Psoas muscle (tissue), 8 donors: ENCODE measurements around the gene LSM7. TPM values are rescaled to one million over a fixed set of nuclear protein-coding genes. Genes with fewer than 3 reads are reported as not detected.
A peak's percentile ranks its signal among the peaks of the same experiment; 100 is the strongest.

ENCODE experiments used
- ATAC-seq, 4 donors: fragments of 200-7000 bp; cut with Tn5 transposase; one replicate each; pipeline ENCODE4 v1.9.1; 2020; ENCODE audit warnings: moderate library complexity in 3 of 4, mild to moderate bottlenecking in 2 of 4
- DNase-seq, 2 donors: peaks; one replicate each; pipeline ENCODE4 v3.0.0-alpha.2; 2020
- H3K27ac ChIP-seq: fragments of 200-600 bp; one replicate; pipeline ENCODE4 v1.8.0; 2022
- H3K27me3 ChIP-seq, 3 donors: fragments of 200-600 bp in 1 of 3; one replicate each; pipeline versions ENCODE4 v1.6.1 to v1.8.0; 2013 to 2022; ENCODE audit warnings: low read length in 2 of 3, mild to moderate bottlenecking in 2 of 3, moderate library complexity in 1 of 3; ENCODE audit not compliant: insufficient read depth in 3 of 3
- H3K36me3 ChIP-seq, 2 donors: fragments of 200-600 bp in 1 of 2; one replicate each; pipeline versions ENCODE4 v1.6.1 to v1.8.0; 2013 to 2022; ENCODE audit warnings: low read depth in 1 of 2, mild to moderate bottlenecking in 1 of 2, moderate library complexity in 1 of 2; ENCODE audit not compliant: insufficient read depth in 1 of 2
- H3K4me1 ChIP-seq: fragments of 200-600 bp; one replicate; pipeline ENCODE4 v1.8.0; 2022
- H3K4me3 ChIP-seq: fragments of 200-600 bp; one replicate; pipeline ENCODE4 v1.8.0; 2022; ENCODE audit warnings: mild to moderate bottlenecking
- H3K9me3 ChIP-seq: fragments of 200-600 bp; one replicate; pipeline ENCODE4 v1.8.0; 2022
- WGBS, 3 donors: extraction: QIAGEN DNeasy Blood & Tissue Kit; methylation state at CpG; one replicate each; pipeline versions ENCODE4 v1.1.6 to v1.1.7; 2013; 5-methylcytosine and 5-hydroxymethylcytosine counted together
- intact Hi-C, 2 donors: fragments of 100-400 bp; cut with DNase I; formaldehyde crosslinking; loops; one replicate each; pipeline versions ENCODE4 v1.11.0 to v1.14.2; 2022
- polyA plus RNA-seq, 3 donors: library from polyadenylated mRNA; stranded (reverse); fragments of 200-250 nt; gene quantifications; one replicate each; pipeline ENCODE4 v1.2.3, GENCODE V29; 2013
- total RNA-seq, 4 donors: library from RNA; stranded (reverse); fragmentation: NEBNext Ultra II Directional in 2 of 4; extraction: Animal tissue kit (Norgen Biotek cat#: 25700) in 2 of 4; gene quantifications; one replicate each; pipeline versions ENCODE4 v1.2.1 to v1.2.4, GENCODE V29; 2021 to 2023
- TF ChIP-seq, protein P1 (sequence below): fragments of 200-600 bp; IDR thresholded peaks from one replicate; pipeline ENCODE4 v1.8.0; 2022; ENCODE audit warnings: antibody characterized with exemption
- donor health status: healthy with polysubstance abuse.
- donor health status: DM: no; HTN: no; CAD: no; lungs with moderate emphysema.
- donor health status: Bipolar disorder and iron deficiency.
- donor health status: healthy.
- donor health status: DM: yes; HTN: yes; CAD: no.
- donor health status: DM: no; HTN: no; CAD: no.
- donor health status: DM: no; HTN: no; CAD: no.
- donor health status: DM: yes; HTN: yes; CAD: no.

Gene LSM7
- total and polyA plus RNA-seq, 7 donors = 42.2 to 323 (median 89.8) TPM

- no peaks in the 10 kb centered on the region for H3K9me3 ChIP-seq
- peak in 1 of 4 donors; percentile 11 for ATAC-seq
- H3K27ac ChIP-seq = no peak overlapping the region
- peak in 1 of 2 donors; percentile 9 for DNase-seq
- intact Hi-C loops = no loop called here
- peaks cover 0 to 49% of the 10 kb centered on the region in 2 donors for H3K36me3 ChIP-seq
- no peak overlapping the region for H3K4me3 ChIP-seq
- H3K4me1 ChIP-seq = no peaks in the 10 kb centered on the region
- 95 to 98% (median 95%) methylated on average over 15 to 17 of the region's 17 CpGs for WGBS, 3 donors
- TF ChIP-seq, protein P1, sequence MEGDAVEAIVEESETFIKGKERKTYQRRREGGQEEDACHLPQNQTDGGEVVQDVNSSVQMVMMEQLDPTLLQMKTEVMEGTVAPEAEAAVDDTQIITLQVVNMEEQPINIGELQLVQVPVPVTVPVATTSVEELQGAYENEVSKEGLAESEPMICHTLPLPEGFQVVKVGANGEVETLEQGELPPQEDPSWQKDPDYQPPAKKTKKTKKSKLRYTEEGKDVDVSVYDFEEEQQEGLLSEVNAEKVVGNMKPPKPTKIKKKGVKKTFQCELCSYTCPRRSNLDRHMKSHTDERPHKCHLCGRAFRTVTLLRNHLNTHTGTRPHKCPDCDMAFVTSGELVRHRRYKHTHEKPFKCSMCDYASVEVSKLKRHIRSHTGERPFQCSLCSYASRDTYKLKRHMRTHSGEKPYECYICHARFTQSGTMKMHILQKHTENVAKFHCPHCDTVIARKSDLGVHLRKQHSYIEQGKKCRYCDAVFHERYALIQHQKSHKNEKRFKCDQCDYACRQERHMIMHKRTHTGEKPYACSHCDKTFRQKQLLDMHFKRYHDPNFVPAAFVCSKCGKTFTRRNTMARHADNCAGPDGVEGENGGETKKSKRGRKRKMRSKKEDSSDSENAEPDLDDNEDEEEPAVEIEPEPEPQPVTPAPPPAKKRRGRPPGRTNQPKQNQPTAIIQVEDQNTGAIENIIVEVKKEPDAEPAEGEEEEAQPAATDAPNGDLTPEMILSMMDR = no peak
- no peaks in the 10 kb centered on the region for H3K27me3 ChIP-seq
Observed at GRCh38 chr19:2345076-2345475, 16.7 kb upstream of the LSM7 start.

GRCh38 chr19:2344381-2344870 is 16.0 kb upstream of the LSM7 start:
- ATAC-seq (no peak), DNase-seq (peak; percentile 9 to 42)
- 93% methylated on average over 24 of the region's 24 CpGs for WGBS, 3 donors

GRCh38 chr19:2343289-2343982 is 15.1 kb upstream of the LSM7 start:
- ATAC-seq (no peak), DNase-seq (peak in 1 of 2 donors; percentile 45)
- TF ChIP-seq, protein P1 = no peak
- Histone ChIP-seq H3K36me3 (peaks cover 0 to 60% of the 10 kb centered on the region in 2 donors), H3K9me3 (no peaks in the 10 kb centered on the region), H3K4me3 (no peak overlapping the region), H3K4me1 (no peaks in the 10 kb centered on the region), H3K27ac (no peak overlapping the region), H3K27me3 (no peaks in the 10 kb centered on the region)
- WGBS, 3 donors = 89 to 96% (median 95%) methylated on average over 30 to 31 of the region's 31 CpGs
- intact Hi-C loops = no loop called here

More at GRCh38 chr19:2344381-2344870, 16.0 kb upstream of the LSM7 start:
- Histone ChIP-seq H3K36me3 (peaks cover 0 to 54% of the 10 kb centered on the region in 2 donors), H3K27ac (no peak overlapping the region), H3K4me1 (no peaks in the 10 kb centered on the region), H3K4me3 (no peak overlapping the region), H3K9me3 (no peaks in the 10 kb centered on the region), H3K27me3 (no peaks in the 10 kb centered on the region)
- intact Hi-C loops = no loop called here
- TF ChIP-seq, protein P1 = no peak

DNA sequence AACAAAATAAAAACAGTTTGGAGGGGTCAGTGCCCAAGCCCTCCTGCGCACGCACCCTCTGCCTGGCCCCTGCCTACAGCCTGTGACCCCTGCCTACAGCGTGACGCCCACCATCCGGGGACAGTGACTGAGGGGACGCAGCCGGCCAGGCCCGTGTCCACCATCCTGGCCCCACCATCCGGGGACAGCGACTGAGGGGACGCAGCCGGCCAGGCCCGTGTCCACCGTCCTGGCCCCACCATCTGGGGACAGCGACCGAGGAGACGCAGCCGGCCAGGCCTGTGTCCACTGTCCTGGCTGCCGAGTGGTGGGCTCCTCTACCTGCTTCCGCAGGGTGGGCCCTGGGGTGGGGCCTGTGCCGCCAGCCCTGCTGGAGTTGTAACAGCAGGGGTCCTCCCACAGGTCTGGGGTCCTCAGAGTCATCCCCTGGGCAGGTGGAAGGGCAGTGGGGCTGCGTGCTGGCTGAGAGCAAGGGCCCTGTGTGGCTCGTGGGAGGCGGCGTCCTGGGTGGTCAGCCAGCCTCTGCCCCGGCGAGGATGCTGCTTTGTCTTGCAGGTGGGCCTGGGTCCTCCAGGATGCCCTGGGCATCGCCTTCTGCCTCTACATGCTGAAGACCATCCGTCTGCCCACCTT is 14.4 kb upstream of the LSM7 start:
- TF ChIP-seq, protein P1 = no peak
- H3K36me3 ChIP-seq = peaks cover 0 to 60% of the 10 kb centered on the region in 2 donors

More for the DNA sequence above, 14.4 kb upstream of the LSM7 start:
- ATAC-seq = no peak
- Histone ChIP-seq H3K4me1 (no peaks in the 10 kb centered on the region), H3K27me3 (no peaks in the 10 kb centered on the region), H3K27ac (no peak overlapping the region), H3K4me3 (no peak overlapping the region), H3K9me3 (no peaks in the 10 kb centered on the region)
- intact Hi-C loops = no loop called here
- peak in 1 of 2 donors; percentile 39 for DNase-seq
- WGBS, 3 donors = 93 to 97% (median 95%) methylated on average over 24 to 29 of the region's 29 CpGs
